OCI-LY1 (cell line): ENCODE results near the gene PGM2L1.

Experiments used
- H2AFZ ChIP-seq: fragments of 200-600 bp; sonication (generic), shearing (Covaris generic); 2 replicates; pipeline ENCODE4 v1.6.0; 2014; ENCODE audit warnings: antibody characterized with exemption, mild to moderate bottlenecking, low read length
- H3F3A ChIP-seq: fragments of 200-600 bp; sonication (generic), shearing (Covaris generic); 2 replicates; pipeline ENCODE4 v1.6.0; 2014; ENCODE audit warnings: mild to moderate bottlenecking, antibody characterized with exemption, low read length, moderate library complexity; ENCODE audit not compliant: insufficient read depth
- H3K27ac ChIP-seq: fragments of 200-600 bp; sonication (generic); 2 replicates; pipeline ENCODE4 v1.5.1; 2014; ENCODE audit warnings: low read length, mixed run types, mild to moderate bottlenecking, low read depth; ENCODE audit not compliant: poor library complexity, severe bottlenecking
- H3K27me3 ChIP-seq: fragments of 200-600 bp; sonication (generic); 2 replicates; pipeline ENCODE4 v1.6.0; 2014; ENCODE audit warnings: antibody characterized with exemption, mild to moderate bottlenecking, low read length, moderate library complexity; ENCODE audit not compliant: insufficient read depth
- H3K36me3 ChIP-seq: fragments of 200-600 bp; sonication (generic); 2 replicates; pipeline ENCODE4 v1.6.1; 2014; ENCODE audit warnings: mild to moderate bottlenecking, antibody characterized with exemption, low read length, moderate library complexity, mixed read lengths; ENCODE audit not compliant: insufficient read depth
- H3K4me1 ChIP-seq: fragments of 200-600 bp; sonication (generic); 2 replicates; pipeline ENCODE4 v1.5.1; 2014; ENCODE audit warnings: mild to moderate bottlenecking, low read length, moderate library complexity; ENCODE audit not compliant: insufficient read depth, severe bottlenecking
- H3K4me2 ChIP-seq: fragments of 200-600 bp; sonication (generic), shearing (Covaris generic); 2 replicates; pipeline ENCODE4 v1.6.1; 2014; ENCODE audit warnings: low read length
- H3K4me3 ChIP-seq: fragments of 200-600 bp; sonication (generic); 2 replicates; pipeline ENCODE4 v1.5.1; 2014; ENCODE audit warnings: low read length, low read depth, mild to moderate bottlenecking, mixed read lengths; ENCODE audit not compliant: poor library complexity, severe bottlenecking
- H3K79me2 ChIP-seq: fragments of 200-600 bp; shearing (Covaris generic); 2 replicates; pipeline ENCODE4 v1.6.1; 2016; ENCODE audit warnings: mixed run types, low read length, mixed read lengths; ENCODE audit not compliant: insufficient read depth
- H3K9ac ChIP-seq: fragments of 200-600 bp; sonication (generic), shearing (Covaris generic); 2 replicates; pipeline ENCODE4 v1.6.1; 2014; ENCODE audit warnings: mild to moderate bottlenecking, low read length, mixed read lengths
- H3K9me2 ChIP-seq: fragments of 200-600 bp; sonication (generic), shearing (Covaris generic); 2 replicates; pipeline ENCODE4 v1.6.1; 2014; ENCODE audit warnings: low read depth, mild to moderate bottlenecking, low read length, mixed read lengths
- H3K9me3 ChIP-seq: fragments of 200-600 bp; shearing (Covaris generic); 2 replicates; pipeline ENCODE4 v1.6.1; 2014; ENCODE audit warnings: low read length, mixed read lengths
- H4K20me1 ChIP-seq: fragments of 200-600 bp; sonication (generic), shearing (Covaris generic); 2 replicates; pipeline ENCODE4 v1.6.0; 2016; ENCODE audit warnings: mild to moderate bottlenecking, low read length; ENCODE audit not compliant: insufficient read depth
- EZH2 ChIP-seq: fragments of 200-600 bp; sonication (generic), shearing (Covaris generic); IDR thresholded peaks from 2 replicates; pipeline ENCODE4 v1.8.0; 2017; ENCODE audit warnings: borderline replicate concordance, mixed run types, mild to moderate bottlenecking, antibody characterized with exemption, low read length, moderate library complexity, mixed read lengths
- TF ChIP-seq, protein P1 (sequence below): fragments of 200-600 bp; sonication (generic), shearing (Covaris generic); IDR thresholded peaks from 2 replicates; pipeline ENCODE4 v1.5.1; 2017; ENCODE audit warnings: mild to moderate bottlenecking, antibody characterized with exemption, low read length, moderate library complexity, mixed read lengths

PGM2L1 gene

GRCh38 chr11:74283580-74284180 lies 114.6 kb downstream of the PGM2L1 start:
- Histone ChIP-seq H3K27me3 (no peaks in the 10 kb centered on the region; the same call in 1 of the 2 replicates), H3K4me2 (no peak overlapping the region), H3K4me1 (no peaks in the 10 kb centered on the region), H3K36me3 (no peaks in the 10 kb centered on the region; the same call in 1 of the 2 replicates), H3K9ac (no peak overlapping the region), H3F3A (no peaks in the 10 kb centered on the region), H3K4me3 (no peak overlapping the region), H4K20me1 (no peaks in the 10 kb centered on the region), H2AFZ (no peak overlapping the region), H3K79me2 (no peaks in the 10 kb centered on the region), H3K9me3 (no peaks in the 10 kb centered on the region), H3K27ac (no peak overlapping the region), H3K9me2 (no peaks in the 10 kb centered on the region)
- TF ChIP-seq EZH2: no peak
- TF ChIP-seq, protein P1, sequence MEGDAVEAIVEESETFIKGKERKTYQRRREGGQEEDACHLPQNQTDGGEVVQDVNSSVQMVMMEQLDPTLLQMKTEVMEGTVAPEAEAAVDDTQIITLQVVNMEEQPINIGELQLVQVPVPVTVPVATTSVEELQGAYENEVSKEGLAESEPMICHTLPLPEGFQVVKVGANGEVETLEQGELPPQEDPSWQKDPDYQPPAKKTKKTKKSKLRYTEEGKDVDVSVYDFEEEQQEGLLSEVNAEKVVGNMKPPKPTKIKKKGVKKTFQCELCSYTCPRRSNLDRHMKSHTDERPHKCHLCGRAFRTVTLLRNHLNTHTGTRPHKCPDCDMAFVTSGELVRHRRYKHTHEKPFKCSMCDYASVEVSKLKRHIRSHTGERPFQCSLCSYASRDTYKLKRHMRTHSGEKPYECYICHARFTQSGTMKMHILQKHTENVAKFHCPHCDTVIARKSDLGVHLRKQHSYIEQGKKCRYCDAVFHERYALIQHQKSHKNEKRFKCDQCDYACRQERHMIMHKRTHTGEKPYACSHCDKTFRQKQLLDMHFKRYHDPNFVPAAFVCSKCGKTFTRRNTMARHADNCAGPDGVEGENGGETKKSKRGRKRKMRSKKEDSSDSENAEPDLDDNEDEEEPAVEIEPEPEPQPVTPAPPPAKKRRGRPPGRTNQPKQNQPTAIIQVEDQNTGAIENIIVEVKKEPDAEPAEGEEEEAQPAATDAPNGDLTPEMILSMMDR: no peak

DNA sequence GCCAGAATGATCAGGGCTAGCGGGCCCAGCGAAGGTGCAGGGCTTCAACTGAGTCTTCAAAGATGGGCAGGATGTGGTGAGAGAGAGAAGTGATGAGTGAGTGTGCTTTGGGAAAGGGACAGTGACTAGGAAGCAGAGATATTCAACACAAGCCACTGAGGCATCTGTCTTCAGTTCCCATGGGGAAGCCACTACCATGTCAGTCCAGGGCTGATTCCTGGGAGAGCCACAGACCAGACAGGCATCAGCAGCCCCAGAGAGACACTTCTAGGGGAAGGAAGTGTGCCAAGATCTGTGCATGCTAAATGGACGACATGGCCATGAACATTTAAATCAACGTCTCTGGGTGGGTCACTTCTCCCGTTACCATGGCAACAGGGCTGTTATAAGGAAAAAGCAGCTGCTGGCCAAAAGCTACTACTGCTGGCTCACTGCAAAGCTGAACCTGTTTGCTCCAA lies 115.3 kb downstream of the PGM2L1 start:
- Histone ChIP-seq H3K4me2 (no peak overlapping the region), H3F3A (no peaks in the 10 kb centered on the region), H3K9me2 (no peaks in the 10 kb centered on the region), H3K79me2 (no peaks in the 10 kb centered on the region), H3K4me1 (no peaks in the 10 kb centered on the region), H3K4me3 (no peak overlapping the region), H2AFZ (no peak overlapping the region), H4K20me1 (no peaks in the 10 kb centered on the region), H3K9ac (no peak overlapping the region), H3K27ac (no peak overlapping the region), H3K27me3 (no peaks in the 10 kb centered on the region; the same call in 1 of the 2 replicates), H3K36me3 (no peaks in the 10 kb centered on the region; the same call in 1 of the 2 replicates), H3K9me3 (no peaks in the 10 kb centered on the region)
- TF ChIP-seq EZH2: no peak
- TF ChIP-seq, protein P1: no peak

DNA sequence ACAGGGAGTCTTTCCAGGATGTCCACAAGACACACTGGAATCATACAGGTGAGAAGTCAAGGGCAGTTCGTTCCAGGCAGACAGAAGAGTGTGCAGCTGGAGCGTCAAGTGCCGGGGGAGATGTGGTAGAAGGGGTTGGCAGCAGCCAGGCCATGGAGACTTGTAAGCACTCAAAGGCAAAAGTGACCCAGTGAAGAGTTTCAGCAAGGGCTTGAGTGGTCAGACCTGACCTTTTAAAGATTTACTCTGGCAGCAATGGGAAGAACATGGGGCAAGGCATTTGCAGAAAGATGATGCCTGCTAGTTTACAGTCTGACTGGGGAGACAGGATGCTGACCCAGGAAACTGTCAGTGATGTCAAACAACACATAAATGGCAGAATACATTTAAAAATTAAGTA lies 115.8 kb downstream of the PGM2L1 start:
- H3K9me2 ChIP-seq: no peaks in the 10 kb centered on the region
- no peaks in the 10 kb centered on the region for H4K20me1 ChIP-seq
- no peaks in the 10 kb centered on the region for H3K79me2 ChIP-seq
- no peak overlapping the region for H2AFZ ChIP-seq
- no peaks in the 10 kb centered on the region for H3K4me1 ChIP-seq
- H3K4me2 ChIP-seq: no peak overlapping the region
- H3K9me3 ChIP-seq: no peaks in the 10 kb centered on the region
- no peak overlapping the region for H3K4me3 ChIP-seq
- H3K27me3 ChIP-seq: no peaks in the 10 kb centered on the region; the same call in 1 of the 2 replicates
- no peaks in the 10 kb centered on the region; the same call in 1 of the 2 replicates for H3K36me3 ChIP-seq
- H3K27ac ChIP-seq: no peak overlapping the region
- H3F3A ChIP-seq: no peaks in the 10 kb centered on the region
- no peak overlapping the region for H3K9ac ChIP-seq
- TF ChIP-seq EZH2: no peak
- TF ChIP-seq, protein P1: no peak
